ENCODE measurements around the gene ALPI.

- peak; percentile 46 to 68 (median 54) for TF ChIP-seq CTCF (IDR thresholded peaks at IDR 0.05)
- TF ChIP-seq POLR2A (IDR thresholded peaks at IDR 0.05): no peak
These were observed 11.4 kb upstream of the ALPI start for GRCh38 chr2:232444409-232445148.
